ENCODE data around the gene BIN1.
A peak's percentile ranks its signal among the peaks of the same experiment; 100 is the strongest.

The BIN1 gene

DNA sequence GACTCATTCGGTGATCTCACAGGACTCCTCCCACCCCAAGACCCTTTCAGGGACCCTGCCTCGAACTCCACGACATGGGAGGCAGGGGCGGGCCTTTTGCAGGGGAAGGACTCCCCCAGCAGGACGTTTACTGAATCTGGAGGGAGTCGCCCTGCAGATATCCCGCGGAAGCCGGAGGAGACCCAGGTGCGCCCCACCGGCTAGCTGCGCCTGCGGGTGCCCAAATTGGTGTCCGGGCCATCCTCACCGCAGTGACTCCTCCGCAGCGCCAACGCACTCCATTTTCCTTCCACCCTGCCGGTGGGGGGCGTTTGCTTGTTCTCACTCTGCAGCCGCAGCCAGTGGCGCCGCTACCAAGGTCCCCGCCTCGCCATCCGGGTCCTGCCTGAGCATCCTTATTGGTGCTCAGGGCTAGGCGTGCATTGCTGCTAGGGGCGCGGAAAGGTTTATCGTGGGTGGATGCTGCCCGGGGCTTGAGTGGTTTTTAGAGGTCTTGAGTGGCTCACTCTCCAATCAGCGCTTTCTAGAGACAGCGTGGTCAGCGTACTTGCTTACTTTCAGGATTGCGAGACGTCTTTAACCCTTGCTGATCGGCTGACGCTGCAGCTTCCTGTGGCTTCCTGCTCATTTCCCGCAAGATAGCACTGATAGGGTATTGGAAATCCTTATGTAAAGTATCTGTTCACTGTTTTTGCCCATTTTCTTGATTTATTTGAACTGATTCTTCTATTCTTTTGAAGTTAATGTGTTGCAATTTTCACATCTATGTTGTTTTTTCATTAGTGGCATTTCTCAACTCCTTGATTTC is 81.4 kb downstream of the BIN1 start:
- peak; percentile 79 for FAIRE-seq
- DNase-seq (ENCODE audit: low spot score): peak; percentile 92

DNA sequence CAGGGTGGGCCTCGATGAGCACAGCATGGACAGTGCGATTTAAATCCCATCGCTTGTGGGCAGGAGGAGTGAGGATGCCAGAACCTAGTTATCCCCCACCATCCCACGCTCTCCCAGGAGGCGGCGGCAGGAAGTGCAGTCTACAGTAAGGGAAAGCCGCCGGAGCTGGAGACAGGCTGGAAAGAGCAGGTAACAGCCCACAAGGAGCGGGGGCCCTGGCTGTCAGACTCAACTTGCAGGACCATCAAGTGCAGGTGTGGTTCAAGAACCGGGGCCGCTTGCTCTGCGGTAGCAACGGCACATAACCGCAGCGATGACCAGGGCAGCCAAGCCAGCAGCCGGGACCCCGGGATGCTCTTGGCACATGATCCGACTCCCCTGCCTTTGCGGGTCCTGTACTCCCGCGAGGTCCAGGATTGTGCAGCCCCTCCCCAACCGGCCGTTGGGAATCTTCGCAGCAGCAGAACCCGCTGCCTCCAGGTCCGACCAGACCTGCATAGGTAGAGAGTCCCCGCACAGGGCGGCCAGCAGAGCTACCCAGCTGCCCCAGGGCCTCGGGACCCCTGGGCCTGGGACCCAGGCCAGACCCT is 82.1 kb downstream of the BIN1 start:
- FAIRE-seq (no peak), DNase-seq (ENCODE audit: low spot score) (peak; percentile 86)

DNA sequence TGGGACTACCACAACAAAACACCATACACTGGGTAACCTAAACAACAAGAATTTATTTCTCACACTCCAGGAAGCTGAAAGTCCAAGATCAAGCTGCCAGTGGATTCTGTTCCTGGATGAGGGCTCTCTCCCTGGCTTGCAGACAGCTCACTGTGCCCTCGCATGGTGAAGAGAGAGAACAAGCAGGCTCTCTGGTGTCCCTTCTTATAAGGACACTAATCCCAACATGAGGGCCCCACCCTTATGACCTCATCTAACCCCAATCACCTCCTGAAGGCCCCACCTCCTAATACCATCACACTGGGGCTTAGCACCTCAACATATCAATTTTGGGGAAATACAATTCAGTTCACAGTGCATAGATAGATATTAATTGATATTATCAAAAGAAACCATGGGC is 83.5 kb downstream of the BIN1 start:
- FAIRE-seq (no peak), DNase-seq (ENCODE audit: low spot score) (no peak)

DNA sequence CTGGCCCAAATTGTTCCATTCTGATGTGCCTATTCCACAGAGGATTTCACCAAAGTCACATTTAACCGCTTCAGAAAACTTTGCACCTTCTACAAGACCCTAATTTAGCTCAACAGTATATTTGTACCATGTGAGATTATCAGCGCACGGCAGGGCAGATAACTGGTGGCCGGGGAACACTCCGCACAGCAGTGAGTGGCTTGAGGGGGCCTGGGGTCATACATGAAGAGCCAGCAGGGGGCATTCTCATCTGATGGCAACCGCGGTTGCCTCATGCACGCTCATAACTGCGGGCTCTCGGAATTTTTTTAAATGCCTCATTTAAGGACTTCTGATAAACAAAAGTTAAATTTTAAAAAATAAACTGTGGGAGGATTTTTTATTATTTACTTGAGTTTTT is 84.1 kb downstream of the BIN1 start:
- DNase-seq (ENCODE audit: low spot score) (no peak), FAIRE-seq (no peak)

DNA sequence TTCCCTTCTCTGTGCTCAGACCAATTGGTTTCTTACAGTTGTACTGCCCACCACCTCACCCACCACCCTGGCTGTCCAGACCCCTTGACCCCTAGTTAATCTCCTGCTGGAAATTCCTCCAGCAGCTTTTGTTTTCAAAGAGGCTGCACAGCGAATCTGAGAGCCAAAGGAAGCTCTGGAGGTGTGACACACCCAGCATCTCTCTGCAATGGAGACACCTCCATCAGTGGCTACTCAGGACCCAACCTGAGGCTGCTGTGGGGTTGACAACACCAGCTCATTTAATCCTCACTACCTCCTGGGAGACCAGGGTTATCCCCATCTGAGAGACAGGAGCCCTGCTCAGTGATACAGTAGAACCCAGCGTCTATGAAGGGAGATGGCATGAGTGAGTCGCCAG is 86.4 kb downstream of the BIN1 start:
- FAIRE-seq: no peak
- DNase-seq (ENCODE audit: low spot score): no peak

DNA sequence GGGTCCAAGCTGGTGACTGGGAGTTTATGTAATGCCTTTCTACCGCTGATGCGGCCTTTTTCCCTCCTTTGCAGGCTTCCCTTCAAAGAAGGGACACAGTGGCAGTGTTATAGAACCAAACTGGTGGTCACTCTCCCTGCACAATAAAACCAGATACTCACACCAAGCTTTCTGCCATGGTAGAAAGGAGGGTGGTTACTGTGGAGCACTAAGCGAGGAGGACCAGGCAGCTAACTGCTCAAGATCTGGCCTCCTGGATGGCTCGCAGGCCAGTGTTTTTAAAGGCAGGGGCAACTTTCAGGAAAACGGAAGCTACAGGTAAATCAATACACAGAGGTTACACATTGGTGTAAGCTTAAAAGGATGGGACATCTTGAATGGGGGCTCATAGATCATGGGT is 89.4 kb downstream of the BIN1 start:
- no peak for FAIRE-seq

GRCh38 chr2:127016329-127016728 is 90.6 kb downstream of the BIN1 start:
- FAIRE-seq (no peak), DNase-seq (ENCODE audit: low spot score) (no peak)

More for the DNA sequence above, 89.4 kb downstream of the BIN1 start:
- no peak for DNase-seq (ENCODE audit: low spot score)

GRCh38 chr2:127015106-127015910 is 91.6 kb downstream of the BIN1 start:
- no peak for FAIRE-seq
- no peak for DNase-seq (ENCODE audit: low spot score)

- FAIRE-seq: no peak
Measured at GRCh38 chr2:127014630-127015029, 92.3 kb downstream of the BIN1 start.

GRCh38 chr2:127014224-127014623 is 92.7 kb downstream of the BIN1 start:
- no peak for DNase-seq (ENCODE audit: low spot score)
- FAIRE-seq: no peak

More at GRCh38 chr2:127014630-127015029, 92.3 kb downstream of the BIN1 start:
- DNase-seq (ENCODE audit: low spot score): no peak

GRCh38 chr2:127012868-127013267 is 94.1 kb downstream of the BIN1 start:
- FAIRE-seq (no peak), DNase-seq (ENCODE audit: low spot score) (no peak)

DNA sequence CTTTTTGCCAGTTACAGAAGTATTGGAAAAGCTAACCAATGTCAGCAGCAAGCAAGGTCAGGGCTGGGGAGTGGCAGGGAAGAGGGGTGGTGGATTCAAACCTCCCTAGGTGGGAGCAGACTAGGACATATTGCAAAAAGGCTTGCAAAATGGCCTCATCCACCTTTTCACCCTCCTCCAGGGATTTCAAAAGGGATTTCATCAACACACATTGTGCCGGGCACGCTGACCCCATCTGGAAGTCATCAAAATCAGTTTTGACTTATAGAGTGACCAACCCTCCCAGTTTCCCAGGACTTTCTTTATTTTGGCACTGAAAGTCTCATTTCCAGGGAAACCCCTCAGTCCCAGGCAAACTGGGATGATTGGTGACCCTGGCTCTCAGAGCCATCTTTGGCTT is 94.7 kb downstream of the BIN1 start:
- FAIRE-seq: no peak

DNA sequence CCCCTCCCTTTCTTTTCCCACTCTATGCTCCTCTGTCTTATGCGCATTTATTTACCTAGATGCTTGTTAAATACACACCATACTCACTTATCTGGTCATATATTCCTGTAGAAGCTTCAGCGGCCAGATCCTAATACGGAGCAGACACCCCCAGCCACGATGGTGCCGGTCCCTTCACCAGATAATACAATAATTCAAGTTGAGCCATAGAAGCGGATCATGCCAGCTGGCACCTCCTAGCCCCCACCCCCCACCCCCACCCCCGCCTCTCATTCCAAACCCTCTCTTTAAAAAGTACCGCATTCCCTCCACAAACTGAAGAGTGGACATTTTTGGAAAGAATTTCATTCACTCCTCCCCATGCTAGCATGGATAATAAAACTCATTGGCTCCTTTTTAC is 95.2 kb downstream of the BIN1 start:
- FAIRE-seq (no peak), DNase-seq (ENCODE audit: low spot score) (no peak)

More for the DNA sequence above, 94.7 kb downstream of the BIN1 start:
- no peak for DNase-seq (ENCODE audit: low spot score)

- FAIRE-seq (no peak), DNase-seq (ENCODE audit: low spot score) (no peak)
Measured at GRCh38 chr2:127011231-127011661, 95.7 kb downstream of the BIN1 start.

DNA sequence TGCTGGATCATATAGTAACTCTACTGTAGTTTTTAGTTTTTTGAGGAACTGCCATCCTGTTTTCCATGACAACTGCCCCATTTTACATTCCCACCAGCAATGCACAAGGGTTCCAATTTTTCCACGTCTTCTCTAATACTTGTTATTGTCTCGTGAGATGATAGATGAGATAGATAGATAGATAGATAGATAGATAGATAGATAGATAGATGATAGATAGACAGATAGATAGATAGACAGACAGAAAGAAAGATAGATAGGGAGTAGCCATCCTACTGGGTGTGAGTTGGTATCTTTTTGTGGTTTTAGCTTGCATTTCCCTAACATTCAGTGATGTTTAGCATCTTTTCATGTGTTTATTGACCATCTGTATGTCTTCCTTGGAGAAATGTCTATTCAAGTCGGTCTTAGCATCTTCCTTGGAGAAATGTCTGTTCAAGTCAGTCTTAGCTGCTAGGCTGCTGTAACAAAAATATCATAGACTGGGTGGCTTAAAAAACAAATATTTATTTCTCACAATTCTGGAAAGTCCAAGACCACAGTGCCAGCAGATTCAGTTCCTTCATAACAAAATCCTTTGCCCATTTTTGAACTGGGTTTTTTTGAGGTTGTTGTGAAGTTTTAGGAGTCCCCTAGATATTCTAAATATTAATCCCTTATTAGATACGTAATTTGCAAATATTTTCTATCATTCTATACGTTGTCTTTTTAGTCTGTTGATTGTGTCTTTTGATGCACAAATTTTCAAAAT is 98.5 kb downstream of the BIN1 start:
- DNase-seq (ENCODE audit: low spot score) (no peak), FAIRE-seq (no peak)

DNA sequence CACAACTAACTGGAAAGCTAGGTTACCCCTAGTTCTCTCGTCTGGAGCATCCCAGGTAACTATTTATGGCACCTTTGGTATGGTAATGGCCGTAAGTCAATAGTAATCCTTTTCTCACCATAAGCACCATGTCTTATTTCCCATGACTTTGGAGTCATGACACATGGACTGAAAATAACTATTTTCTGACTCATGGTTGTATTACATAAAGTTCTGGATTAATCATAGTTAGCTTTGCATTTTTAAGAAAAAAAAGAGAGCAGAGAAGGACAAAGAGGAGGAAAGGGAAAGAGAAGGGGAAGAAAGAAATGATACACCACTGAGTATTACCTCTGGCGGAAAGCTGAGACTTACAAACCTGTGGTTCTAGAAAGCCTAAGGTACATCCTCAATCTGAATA is 99.3 kb downstream of the BIN1 start:
- no peak for FAIRE-seq
- no peak for DNase-seq (ENCODE audit: low spot score)

GRCh38 chr2:127006962-127007361 is 100.0 kb downstream of the BIN1 start:
- FAIRE-seq: no peak
- no peak for DNase-seq (ENCODE audit: low spot score)

- FAIRE-seq (no peak), DNase-seq (ENCODE audit: low spot score) (no peak)
Measured at GRCh38 chr2:127004893-127005600, 101.9 kb downstream of the BIN1 start.

GRCh38 chr2:127003070-127003800 is 103.7 kb downstream of the BIN1 start:
- peak; percentile 35 for FAIRE-seq
- DNase-seq (ENCODE audit: low spot score): no peak

- no peak for FAIRE-seq
- DNase-seq (ENCODE audit: low spot score): no peak
Measured at GRCh38 chr2:127001751-127002150, 105.2 kb downstream of the BIN1 start.
